Choroid plexus epithelial cell (primary cell): Measurements from ENCODE around the gene GALR3.

Source experiments
- DNase-seq: peaks from one replicate; pipeline ENCODE4 v3.0.0-alpha.2; 2010; ENCODE audit warnings: low read depth
- H3K4me3 ChIP-seq: 2 replicates; pipeline ENCODE4 v1.5.1; 2011; ENCODE audit warnings: low read depth, mild to moderate bottlenecking, control low read depth, low read length, moderate library complexity
- CTCF ChIP-seq: conservative IDR thresholded peaks from 2 replicates; pipeline ENCODE4 v1.5.1; 2011; ENCODE audit warnings: low read depth, mild to moderate bottlenecking, control low read depth, inconsistent platforms, low read length, moderate library complexity

GALR3 gene

GRCh38 chr22:37803639-37804351, 19.4 kb upstream of the GALR3 start:
- TF ChIP-seq CTCF, result no peak
- no peak overlapping the region for H3K4me3 ChIP-seq
- DNase-seq, result no peak

GRCh38 chr22:37804352-37804880, 18.8 kb upstream of the GALR3 start:
- peak overlapping the region; percentile 77 for H3K4me3 ChIP-seq
- DNase-seq, result no peak
- no peak for TF ChIP-seq CTCF

- TF ChIP-seq CTCF, result no peak
- H3K4me3 ChIP-seq, result peak overlapping the region; percentile 77
- DNase-seq, result peak; percentile 85
Observed at GRCh38 chr22:37804881-37805809, 18.0 kb upstream of the GALR3 start.

GRCh38 chr22:37805810-37806277, 17.3 kb upstream of the GALR3 start:
- DNase-seq, result no peak
- H3K4me3 ChIP-seq, result peak overlapping the region; percentile 77
- no peak for TF ChIP-seq CTCF

- no peak for TF ChIP-seq CTCF
Observed at GRCh38 chr22:37806409-37807333, 16.5 kb upstream of the GALR3 start.

More at GRCh38 chr22:37806409-37807333, 16.5 kb upstream of the GALR3 start:
- peak overlapping the region; percentile 77 for H3K4me3 ChIP-seq
- DNase-seq, result peak; percentile 58
